Measurements from ENCODE around the gene ABHD14A. TPM values are rescaled to one million over a fixed set of nuclear protein-coding genes. Genes with fewer than 3 reads are reported as not detected.
"Not testable (repeated sequence)": the region's sequence is repeated elsewhere in the genome, so short reads cannot be mapped to it uniquely, and the experiment has no call there.

Gene ABHD14A
- total RNA-seq, 4 donors from 2014 or later: 4.3 to 14.2 (median 9.4) TPM

DNA sequence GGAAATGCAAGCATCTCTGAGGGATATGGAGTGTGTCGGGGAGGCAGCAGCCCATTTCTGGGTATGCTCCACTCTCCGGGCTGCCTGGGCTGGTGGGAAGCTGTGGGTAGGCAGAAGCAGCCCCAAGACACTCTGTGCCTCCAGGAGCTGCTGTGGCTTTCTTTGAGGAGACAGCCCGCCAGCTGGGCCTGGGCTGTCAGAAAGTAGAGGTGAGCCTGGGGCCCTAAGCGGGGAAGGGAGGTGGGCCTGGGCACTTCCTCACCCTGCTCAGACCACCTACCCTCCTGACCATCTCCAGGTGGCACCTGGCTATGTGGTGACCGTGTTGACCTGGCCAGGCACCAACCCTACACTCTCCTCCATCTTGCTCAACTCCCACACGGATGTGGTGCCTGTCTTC, 10.2 kb downstream of the ABHD14A start:
- 100% methylated on average over 2 to 3 of the region's 6 CpGs for WGBS, 2 donors
- intact Hi-C loops (cut with DNase I): no loop called here
- H3K36me3 ChIP-seq: no peaks in the 10 kb centered on the region
- TF ChIP-seq, protein P1, sequence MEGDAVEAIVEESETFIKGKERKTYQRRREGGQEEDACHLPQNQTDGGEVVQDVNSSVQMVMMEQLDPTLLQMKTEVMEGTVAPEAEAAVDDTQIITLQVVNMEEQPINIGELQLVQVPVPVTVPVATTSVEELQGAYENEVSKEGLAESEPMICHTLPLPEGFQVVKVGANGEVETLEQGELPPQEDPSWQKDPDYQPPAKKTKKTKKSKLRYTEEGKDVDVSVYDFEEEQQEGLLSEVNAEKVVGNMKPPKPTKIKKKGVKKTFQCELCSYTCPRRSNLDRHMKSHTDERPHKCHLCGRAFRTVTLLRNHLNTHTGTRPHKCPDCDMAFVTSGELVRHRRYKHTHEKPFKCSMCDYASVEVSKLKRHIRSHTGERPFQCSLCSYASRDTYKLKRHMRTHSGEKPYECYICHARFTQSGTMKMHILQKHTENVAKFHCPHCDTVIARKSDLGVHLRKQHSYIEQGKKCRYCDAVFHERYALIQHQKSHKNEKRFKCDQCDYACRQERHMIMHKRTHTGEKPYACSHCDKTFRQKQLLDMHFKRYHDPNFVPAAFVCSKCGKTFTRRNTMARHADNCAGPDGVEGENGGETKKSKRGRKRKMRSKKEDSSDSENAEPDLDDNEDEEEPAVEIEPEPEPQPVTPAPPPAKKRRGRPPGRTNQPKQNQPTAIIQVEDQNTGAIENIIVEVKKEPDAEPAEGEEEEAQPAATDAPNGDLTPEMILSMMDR (IDR thresholded peaks at IDR 0.05): no peak
- no peak for TF ChIP-seq POLR2A (IDR thresholded peaks at IDR 0.05)
- H3K9me3 ChIP-seq: no peaks in the 10 kb centered on the region
- no peak for DNase-seq
- H3K27ac ChIP-seq: peak overlapping the region in 2 of 4 donors; percentile 93 to 98
- H3K27me3 ChIP-seq: no peaks in the 10 kb centered on the region
- H3K4me3 ChIP-seq: no peak overlapping the region
- peaks cover 17 to 46% (median 24%) of the 10 kb centered on the region in 3 donors for H3K4me1 ChIP-seq

DNA sequence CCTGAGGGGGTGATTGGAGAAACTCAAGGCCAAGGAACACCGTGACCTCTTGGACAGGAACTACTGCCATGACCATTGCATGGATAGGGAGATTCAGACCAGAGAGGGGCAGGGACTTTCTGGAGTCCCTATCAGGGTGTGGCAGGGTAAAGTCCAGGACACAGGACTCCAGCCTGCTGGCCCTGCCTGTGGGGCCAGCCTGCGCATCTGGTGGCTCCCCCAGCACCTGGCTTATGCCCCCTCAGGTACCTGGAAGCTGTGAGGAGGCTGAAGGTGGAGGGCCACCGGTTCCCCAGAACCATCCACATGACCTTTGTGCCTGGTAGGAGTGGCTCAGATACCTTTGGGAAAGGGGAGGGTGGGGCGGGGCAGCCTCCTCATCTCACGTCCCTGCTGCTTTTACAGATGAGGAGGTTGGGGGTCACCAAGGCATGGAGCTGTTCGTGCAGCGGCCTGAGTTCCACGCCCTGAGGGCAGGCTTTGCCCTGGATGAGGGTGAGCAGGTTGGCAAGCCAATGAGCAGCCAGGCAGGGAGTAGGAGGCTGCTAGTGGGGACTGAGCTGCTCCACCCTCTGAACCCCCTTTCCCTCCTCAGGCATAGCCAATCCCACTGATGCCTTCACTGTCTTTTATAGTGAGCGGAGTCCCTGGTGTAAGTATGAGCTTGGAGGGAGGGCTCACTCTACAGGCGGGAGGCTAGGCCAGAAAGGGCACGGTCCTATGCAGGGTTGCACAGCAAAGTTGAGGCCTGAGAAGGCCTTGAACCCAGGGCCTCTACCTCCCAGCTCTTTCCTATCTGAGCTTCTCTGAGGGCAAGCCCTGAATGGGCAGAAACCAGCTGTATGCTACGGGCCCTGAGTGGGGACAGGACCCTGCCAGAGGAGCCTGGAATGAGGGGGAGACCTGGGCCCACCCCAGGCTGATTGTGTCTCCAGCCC, 11.4 kb downstream of the ABHD14A start:
- no peak overlapping the region for H3K4me3 ChIP-seq
- H3K27me3 ChIP-seq: no peaks in the 10 kb centered on the region
- peaks cover 0 to 3% (median 1%) of the 10 kb centered on the region in 3 donors for H3K36me3 ChIP-seq
- DNase-seq: no peak
- intact Hi-C loops (cut with DNase I): no loop called here
- peaks cover 17 to 53% (median 24%) of the 10 kb centered on the region in 3 donors for H3K4me1 ChIP-seq
- 70 to 71% methylated on average over 5 of the region's 12 CpGs for WGBS, 2 donors
- H3K27ac ChIP-seq: no peak overlapping the region
- TF ChIP-seq, protein P1 (IDR thresholded peaks at IDR 0.05): no peak
- TF ChIP-seq POLR2A (IDR thresholded peaks at IDR 0.05): no peak
- H3K9me3 ChIP-seq: no peaks in the 10 kb centered on the region

DNA sequence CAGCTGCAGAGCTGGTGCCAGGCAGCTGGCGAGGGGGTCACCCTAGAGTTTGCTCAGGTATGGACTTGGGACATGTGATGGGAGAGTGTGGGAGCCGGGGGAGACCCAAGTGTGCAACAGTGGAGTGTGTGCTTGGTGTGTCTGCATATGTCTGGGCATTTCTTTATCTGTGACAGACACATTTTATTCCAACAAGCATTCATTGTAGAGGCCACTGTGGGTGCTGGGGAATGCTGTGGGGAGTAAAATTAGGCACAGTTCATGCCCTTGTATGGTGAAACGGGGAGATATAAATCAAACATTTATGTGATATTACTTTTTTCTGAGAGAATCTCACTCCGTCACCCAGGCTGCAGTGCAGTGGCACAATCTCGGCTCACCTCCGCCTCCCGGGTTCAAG, 12.7 kb downstream of the ABHD14A start:
- H3K4me3 ChIP-seq: no peak overlapping the region
- no peak for TF ChIP-seq POLR2A (IDR thresholded peaks at IDR 0.05)
- TF ChIP-seq, protein P1 (IDR thresholded peaks at IDR 0.05): no peak
- H3K27me3 ChIP-seq: no peaks in the 10 kb centered on the region
- H3K9me3 ChIP-seq: no peaks in the 10 kb centered on the region
- intact Hi-C loops (cut with DNase I): no loop called here
- 86 to 89% methylated on average over 7 of the region's 7 CpGs for WGBS, 2 donors
- peaks cover 4 to 16% (median 5%) of the 10 kb centered on the region in 3 donors for H3K36me3 ChIP-seq
- H3K27ac ChIP-seq: no peak overlapping the region
- no peak for DNase-seq
- H3K4me1 ChIP-seq: peaks cover 10 to 51% (median 20%) of the 10 kb centered on the region in 3 donors

DNA sequence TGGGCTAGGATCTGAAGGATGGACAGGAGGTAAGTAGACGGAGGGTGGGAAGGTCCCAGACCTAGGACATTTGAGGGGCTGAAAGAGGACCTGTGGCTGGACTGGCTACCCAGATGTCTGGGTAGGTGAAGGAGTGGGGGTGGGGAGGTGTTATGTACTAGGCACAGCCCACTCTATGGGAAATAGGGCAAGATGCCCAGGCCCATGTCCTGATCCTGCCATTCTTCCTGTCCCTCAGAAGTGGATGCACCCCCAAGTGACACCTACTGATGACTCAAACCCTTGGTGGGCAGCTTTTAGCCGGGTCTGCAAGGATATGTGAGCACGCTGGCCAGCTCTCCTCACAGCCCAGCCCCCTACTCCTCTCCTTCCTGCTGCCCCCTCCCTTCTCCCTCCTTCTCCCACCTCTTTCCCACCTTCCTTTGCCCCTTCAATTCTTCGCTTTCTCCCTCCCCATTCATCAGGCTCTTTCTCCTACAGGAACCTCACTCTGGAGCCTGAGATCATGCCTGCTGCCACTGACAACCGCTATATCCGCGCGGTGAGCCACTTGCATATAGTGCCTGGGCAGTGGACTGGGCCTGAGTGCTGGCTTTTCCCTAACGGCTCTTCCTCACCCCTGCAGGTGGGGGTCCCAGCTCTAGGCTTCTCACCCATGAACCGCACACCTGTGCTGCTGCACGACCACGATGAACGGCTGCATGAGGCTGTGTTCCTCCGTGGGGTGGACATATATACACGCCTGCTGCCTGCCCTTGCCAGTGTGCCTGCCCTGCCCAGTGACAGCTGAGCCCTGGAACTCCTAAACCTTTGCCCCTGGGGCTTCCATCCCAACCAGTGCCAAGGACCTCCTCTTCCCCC, 13.7 kb downstream of the ABHD14A start:
- intact Hi-C loops (cut with DNase I): no loop called here
- TF ChIP-seq POLR2A (IDR thresholded peaks at IDR 0.05): no peak
- TF ChIP-seq, protein P1 (IDR thresholded peaks at IDR 0.05): no peak
- H3K4me3 ChIP-seq: no peak overlapping the region
- DNase-seq: no peak
- H3K4me1 ChIP-seq: peaks cover 12 to 51% (median 16%) of the 10 kb centered on the region in 3 donors
- no peaks in the 10 kb centered on the region for H3K27me3 ChIP-seq
- peaks cover 8 to 25% (median 13%) of the 10 kb centered on the region in 3 donors for H3K36me3 ChIP-seq
- H3K9me3 ChIP-seq: no peaks in the 10 kb centered on the region
- WGBS, 2 donors: 74 to 80% methylated on average over 9 to 15 of the region's 15 CpGs
- H3K27ac ChIP-seq: no peak overlapping the region

DNA sequence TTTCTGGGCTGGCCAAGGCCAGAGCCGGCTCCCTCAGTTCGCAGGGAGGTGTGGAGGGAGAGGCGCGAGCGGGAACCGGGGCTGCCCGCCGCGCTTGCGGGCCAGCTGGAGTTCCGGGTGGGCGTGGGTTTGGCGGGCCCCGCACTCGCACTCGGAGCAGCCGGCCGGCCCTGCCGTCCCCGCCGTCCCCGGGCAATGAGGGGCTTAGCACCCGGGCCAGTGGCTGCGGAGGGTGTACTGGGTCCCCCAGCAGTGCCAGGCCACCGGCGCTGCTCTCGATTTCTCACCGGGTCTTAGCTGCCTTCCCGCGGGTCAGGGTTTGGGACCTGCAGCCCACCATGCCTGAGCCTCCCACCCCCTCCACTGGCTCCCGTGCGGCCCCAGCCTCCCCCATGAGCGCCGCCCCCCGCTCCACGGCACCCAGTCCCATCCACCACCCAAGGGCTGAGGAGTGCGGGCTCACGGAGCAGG, 15.7 kb downstream of the ABHD14A start:
- DNase-seq; intact Hi-C loops (cut with DNase I); H3K9me3 ChIP-seq; H3K27me3 ChIP-seq; H3K4me3 ChIP-seq; H3K27ac ChIP-seq: not testable (repeated sequence)
- WGBS, 2 donors: 76% methylated on average over 7 of the region's 38 CpGs; no CpG with 5 or more reads in 1 of the 2 donors
- Histone ChIP-seq H3K4me1 (peaks cover 12 to 59% (median 25%) of the 10 kb centered on the region in 3 donors), H3K36me3 (peaks cover 15 to 40% (median 24%) of the 10 kb centered on the region in 3 donors)
